GM19099 (cell line): ENCODE data around the gene DLGAP1.

ENCODE experiments used
- POLR2A ChIP-seq: IDR thresholded peaks from 3 replicates; pipeline ENCODE4 v1.6.1; 2011; ENCODE audit warnings: low read depth; ENCODE audit not compliant: insufficient read length; ENCODE audit errors: extremely low read depth

Gene DLGAP1

DNA sequence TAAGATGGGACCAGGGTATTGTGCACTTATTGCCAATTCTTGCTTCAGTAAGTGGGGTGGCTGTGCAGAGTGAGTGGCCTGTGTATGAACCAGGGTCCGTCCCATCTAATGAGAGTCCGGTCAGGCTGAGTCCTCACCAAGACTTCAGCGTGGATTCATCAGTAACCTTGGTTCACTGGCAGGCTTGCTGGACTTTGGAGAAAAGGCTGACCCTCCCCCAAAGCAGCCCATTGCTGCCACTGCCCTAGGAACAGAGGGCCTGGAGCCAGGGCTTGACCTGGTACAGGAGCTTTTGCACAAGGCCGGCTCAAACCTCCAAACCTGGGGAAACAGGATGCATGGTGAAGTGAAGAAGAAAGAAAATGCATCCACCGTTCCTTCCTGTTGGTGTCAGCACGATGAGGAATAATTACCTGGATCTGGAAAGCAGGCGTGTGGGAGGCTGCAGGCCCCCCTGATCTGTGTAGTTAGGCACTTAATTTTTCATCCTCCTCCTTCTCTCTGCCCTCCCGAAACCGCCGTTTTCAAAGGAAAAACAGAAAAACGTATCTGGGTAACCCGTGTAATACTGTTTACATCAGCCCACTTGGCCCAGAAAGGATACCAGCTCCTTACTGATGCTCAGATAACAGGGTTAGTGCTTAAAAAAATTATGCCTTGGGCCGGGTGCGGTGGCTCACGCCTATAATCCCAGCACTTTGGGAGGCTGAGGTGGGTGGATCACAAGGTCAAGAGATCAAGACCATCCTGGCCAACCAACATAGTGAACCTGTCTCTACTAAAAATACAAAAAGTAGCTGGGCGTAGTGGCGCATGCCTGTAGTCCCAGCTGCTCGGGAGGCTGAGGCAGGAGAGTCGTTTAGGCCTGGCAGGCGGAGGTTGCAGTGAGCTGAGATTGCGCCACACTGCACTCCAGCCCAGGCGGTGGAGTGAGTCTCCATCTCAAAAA is 857.4 kb downstream of the DLGAP1 start:
- no peak for TF ChIP-seq POLR2A

DNA sequence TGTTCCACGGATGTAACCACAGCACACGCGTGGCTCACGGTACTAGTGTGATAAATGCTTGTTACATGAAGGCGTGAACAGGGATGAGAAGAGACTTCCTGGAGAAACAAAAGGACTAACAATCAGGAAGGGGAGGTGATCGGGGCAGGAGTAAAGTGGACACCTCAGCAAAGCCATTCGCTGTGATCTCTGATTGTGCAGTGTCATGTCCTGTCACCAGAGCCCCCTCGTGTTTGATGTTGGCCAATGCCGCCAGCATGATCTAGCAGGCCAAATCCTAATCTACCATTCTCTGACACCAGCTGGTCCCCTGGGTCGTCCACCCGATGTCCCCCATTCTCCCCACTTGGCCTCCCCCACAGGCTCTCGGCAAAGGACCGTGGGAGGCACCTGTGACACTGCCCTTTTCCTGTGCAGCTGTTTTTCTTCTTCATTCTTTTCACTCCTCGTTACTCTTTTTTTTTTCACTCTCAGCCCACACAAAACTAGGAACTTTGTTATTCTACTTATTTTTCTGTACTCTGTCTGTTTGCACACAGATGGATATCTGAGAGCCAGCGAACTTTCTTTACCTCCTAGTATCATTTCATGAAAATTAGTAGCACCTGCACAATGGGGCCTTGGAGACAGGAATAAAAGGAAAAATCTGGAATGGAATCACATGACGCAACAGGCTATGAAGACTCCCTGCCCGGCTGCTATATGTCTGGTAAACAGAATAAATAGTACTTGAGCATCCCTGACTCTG is 858.3 kb downstream of the DLGAP1 start:
- peak; percentile 32 for TF ChIP-seq POLR2A

DNA sequence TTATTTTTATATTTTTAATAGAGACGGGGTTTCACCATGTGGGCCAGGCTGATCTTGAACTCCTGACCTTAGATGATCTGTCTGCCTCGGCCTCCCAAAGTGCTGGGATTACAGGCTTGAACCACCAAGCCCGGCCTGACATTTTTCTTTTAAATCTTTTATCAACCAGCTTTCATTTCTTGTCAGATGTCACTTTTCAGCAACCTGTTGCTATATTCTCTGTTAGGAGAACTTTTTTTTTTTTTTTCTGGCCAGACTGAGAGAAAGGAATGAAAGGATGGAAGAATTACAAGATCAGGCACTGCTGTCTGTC is 858.8 kb downstream of the DLGAP1 start:
- no peak for TF ChIP-seq POLR2A

DNA sequence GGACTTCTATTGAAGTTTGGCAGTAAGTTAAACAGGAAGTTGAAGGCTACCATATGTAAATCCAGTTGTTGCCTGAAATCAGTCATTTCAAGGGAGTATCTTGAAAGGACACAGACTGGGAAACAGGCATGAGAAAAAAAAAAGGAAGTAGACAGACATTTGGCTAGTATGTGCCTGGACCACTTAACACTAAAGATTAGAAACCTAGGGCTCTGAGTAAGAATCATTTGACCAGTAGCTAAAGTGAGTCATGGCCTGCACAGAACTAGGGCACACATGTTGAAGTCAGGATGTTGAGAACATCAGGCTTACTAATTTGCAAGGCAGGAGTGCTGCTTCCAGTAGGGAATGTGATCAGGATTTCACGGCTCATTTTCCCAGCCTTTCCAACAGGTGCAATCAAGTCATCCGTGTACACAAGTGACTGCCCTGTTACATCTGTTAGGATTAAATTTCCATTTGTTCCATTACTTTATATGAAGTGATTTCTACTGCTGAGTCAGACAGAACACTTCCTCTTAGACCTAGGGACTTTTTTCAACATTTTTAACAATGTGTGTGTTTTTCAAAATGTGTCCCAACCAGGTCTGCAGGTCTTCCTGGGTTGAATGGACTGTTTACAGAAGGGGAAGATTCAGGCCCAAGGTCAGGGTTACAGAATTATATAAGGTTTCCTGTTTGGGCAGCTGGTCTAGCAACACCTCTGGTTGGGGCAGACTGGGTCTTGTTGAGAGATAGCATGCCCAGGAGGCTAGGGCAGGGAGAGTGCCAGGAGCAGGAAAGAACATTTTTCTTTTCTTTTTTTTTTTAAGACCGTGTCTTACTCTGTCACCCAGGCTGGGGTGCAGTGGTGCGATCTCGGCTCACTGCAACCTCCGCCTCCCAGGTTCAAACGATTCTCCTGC is 859.5 kb downstream of the DLGAP1 start:
- no peak for TF ChIP-seq POLR2A

DNA sequence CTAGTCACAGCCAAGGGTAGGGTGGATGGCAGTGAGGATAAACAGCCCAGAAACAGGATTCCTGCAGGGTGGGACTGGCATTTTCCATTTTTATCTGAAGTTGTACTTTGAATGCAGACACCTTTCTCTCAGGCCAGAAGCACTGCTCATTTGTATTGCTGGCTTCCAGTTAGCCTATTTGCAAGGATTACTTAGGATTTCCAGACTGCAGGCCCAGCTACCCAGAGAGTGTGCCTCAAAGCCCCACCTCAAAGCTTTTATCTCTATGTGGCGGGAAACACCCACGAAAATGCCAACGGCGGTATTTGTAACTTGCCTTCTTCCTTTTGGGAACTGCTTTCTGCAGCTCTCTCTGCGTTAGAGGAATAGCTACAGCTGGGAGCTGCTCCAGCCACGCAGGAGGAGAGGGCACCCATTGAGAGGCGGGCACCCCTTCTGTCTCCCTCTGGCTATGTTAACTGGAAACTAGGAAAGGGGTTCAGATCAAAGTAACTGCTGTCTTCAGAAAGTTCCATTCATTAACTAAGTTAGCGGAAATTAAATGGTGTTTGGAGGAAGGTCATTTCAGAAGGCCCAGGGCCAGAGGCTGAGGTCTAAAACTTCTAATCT is 860.2 kb downstream of the DLGAP1 start:
- peak; percentile 26 for TF ChIP-seq POLR2A

DNA sequence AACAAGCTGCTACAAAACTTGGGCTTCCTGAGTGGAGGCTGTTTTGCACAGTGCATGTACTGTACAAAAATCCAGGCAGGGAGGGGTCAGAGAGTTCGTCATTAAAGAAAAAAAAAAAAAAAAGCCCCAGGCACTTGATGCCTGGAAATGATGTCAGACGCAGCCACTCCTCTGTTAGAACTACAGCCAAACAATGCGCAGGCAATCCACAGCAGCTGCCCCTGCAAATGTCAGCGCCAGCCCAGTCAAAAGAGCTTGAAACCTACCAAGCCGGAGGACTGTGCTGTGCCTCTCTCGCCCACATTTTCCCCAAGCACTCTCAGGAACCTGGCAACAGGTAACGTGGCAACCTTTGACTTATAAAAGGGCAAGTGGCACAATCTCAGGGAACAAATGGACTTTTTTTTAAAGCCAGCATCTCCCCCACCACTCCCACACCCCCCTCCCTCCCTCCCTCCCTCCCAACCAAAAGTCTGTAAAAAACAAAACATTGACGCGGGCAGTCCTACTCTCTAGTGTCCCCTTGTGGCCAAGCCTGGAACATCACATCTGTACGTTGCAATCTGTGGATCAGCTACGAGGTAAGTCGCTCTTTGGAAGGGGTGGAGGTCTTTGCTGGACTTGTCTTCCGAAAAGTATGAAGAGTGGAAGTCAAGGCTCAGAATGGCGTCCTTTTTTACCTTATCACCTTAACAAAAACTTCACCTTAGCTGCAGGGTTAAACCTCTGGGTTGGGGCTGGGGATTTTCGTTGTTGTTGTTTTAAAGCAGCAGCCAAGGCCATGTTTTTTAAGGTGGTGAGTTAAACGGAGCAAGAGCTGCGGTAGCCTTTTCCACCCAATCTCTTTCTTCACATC is 861.0 kb downstream of the DLGAP1 start:
- TF ChIP-seq POLR2A, result peak; percentile 57

DNA sequence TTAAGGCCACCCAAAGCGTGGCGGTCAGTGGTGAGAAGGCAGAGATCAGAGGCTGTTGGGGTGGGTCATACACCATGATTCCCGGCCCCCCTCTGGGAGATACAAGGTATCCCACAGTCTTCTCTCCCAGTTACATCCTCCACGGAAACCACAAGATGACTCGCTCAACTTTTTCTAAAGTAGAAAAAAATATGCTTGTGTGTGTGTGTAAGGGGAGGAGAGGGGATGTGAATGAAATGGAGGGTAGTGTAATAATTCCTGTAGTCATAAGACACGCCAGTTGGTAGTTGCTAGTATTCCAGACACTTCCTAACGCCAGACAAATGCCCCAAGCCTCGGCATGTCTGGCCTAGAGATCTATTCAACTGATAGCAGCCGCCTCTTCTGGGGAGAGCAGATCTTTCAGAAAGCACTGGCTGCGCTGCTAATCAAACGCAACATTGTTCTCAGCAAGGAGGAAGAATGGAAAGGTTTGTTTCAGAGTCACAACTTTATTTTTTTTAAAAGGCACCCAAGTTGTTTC is 861.7 kb downstream of the DLGAP1 start:
- TF ChIP-seq POLR2A, result no peak

DNA sequence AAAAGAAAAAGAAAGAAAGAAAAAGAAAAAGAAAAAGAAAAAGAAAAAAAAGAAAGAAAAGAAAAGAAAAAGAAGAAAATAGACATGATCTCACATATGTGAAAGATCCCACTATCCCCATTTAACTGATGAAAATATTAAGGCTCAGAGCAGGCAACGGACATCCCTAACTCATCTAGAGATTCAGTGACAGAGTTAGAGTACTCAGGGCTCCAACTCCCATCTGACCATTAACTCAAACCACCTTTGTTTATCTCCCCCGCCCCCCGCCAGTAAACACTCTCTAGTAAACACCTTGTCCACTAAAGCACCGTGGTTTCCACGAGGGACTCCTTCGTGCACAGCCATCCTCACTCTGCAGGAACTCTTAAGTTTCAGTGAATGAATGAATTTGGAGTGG is 862.2 kb downstream of the DLGAP1 start:
- TF ChIP-seq POLR2A, result no peak

DNA sequence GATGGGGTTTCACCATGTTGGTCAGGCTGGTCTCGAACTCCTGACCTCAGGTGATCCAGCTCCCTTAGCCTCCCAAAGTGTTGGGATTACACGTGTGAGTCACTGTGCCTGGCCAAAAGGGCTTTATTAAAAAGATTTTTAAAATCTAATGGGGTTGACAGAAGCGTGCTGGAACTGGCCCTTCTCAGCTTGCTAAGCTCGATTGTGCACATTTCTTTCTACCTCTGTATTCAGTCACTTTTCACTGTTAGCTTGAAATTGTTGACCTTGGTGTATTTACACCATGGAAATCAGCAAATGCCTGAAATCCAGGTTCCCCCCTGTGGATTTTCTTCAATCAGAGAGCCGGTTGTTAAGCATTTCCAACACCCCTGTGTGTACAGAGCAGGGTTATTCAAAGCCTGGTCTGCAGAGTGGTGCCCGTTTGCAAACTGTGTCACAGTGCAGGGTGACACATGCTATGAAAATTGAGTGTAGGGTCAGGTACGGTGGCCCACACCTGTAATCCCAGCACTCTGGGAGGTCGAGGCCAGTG is 864.9 kb downstream of the DLGAP1 start:
- TF ChIP-seq POLR2A, result no peak

DNA sequence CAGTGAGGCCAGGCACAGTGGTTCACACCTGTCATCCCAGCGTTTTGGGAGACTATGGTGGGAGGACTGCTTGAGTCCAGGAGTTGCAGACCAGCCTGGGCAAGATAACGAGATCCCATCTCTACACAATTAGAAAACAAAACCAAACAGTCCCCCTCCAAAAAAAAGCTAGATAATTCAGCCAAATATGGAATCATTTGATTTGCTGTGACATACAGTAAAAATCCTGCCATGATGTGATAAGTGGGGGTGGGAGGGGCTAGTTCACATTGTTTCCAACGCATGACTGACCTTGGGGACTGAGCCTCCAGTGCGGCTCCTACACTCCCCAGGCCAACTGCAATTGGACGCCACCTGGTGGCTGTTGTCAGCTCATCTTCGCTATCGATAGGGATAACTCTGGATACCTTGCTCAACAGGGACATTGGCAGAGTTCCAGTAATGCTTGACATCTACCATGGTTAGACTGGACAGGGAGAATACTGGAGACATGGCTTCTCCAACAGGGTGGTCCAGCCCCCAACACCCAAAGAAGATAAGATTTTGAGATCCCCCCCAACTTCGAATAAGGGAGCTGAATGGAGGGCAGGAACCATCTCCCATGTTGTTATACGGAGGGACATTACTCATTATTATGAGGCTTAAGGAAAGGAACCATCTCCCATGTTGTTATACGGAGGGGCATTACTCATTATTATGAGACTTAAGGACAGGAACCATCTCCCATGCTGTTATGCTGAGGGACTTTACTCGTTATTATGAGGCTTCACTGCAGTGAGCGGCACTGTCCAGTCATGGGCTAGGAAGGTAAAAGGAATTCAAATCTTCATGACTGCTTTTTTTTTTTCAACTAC is 869.2 kb downstream of the DLGAP1 start:
- no peak for TF ChIP-seq POLR2A

DNA sequence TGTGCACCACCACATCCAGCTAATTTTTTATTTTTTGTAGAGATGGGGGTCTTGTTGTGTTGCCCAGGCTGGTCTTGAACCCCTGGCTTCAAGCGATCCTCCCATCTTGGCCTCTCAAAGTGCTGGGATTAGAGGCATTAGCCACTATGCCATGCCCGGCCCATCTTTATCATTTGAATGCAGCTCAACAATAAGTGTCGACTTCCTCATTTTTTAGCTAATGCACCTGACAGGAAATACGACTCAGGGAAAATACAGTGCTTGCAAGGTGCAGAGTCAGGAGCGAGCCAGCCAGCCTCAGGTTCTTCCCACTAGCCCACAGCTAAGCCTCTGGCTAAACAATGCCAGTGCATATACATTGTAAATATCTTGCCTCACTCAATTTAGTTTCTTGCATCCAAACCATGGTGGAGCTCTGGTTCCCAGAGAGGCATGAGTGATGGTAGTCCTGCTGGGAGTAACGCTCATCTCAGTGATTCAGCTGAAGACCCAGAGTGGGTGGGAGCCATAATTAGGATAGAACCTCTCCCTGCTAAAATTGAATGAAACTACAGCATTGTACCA is 870.1 kb downstream of the DLGAP1 start:
- no peak for TF ChIP-seq POLR2A

DNA sequence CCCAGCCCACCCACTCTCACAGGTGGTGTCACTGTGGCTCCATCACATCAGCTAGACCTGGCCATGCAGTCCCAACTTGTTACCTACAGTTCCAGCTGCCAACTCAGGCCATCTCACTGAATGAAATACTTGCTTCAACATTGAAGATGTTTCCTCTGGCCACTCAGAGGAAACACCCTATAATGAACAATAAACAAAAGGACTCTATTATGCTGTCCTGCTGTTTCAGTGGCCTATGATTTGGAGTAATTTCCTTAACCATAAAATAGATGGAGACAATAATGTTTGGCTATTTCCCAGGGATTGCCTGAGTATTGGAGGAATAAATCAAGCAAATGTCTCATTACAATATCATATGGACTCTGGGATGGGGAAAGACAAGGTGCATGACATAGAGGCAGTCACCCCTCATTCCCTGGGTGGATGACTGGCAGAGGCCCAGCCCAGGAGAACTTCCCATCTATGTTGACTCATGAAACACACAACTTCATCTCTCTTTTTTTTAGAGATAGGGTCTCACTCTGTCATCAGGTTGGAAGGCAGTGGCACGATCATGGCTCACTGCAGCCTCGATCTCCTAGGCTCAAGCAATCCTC is 870.7 kb downstream of the DLGAP1 start:
- TF ChIP-seq POLR2A, result no peak
